ENCODE measurements around the gene GSAP. TPM values are rescaled to one million over a fixed set of nuclear protein-coding genes. Genes with fewer than 3 reads are reported as not detected.

The GSAP gene
- total RNA-seq, 1 donor from 2014 or later: 19.6 TPM

- no peaks in the 10 kb centered on the region for H3K9me3 Mint-ChIP-seq
- no peaks in the 10 kb centered on the region for H3K27me3 Mint-ChIP-seq (ENCODE audit: low read depth)
- DNase-seq (ENCODE audit: low spot score in 2 of 2, unreplicated experiment in 2 of 2): no peak
Measured at GRCh38 chr7:77359599-77359998, 56.5 kb downstream of the GSAP start.

GRCh38 chr7:77354914-77355313, 61.2 kb downstream of the GSAP start:
- Mint-ChIP-seq H3K4me1 (peaks cover 50% of the 10 kb centered on the region), H3K9me3 (no peaks in the 10 kb centered on the region), H3K27ac (peak overlapping the region; percentile 82), H3K27me3 (ENCODE audit: low read depth) (no peaks in the 10 kb centered on the region), H3K4me3 (no peak overlapping the region), H3K36me3 (no peaks in the 10 kb centered on the region)
- no peak for DNase-seq (ENCODE audit: low spot score in 2 of 2, unreplicated experiment in 2 of 2)
- no peak for TF ChIP-seq CTCF (IDR thresholded peaks at IDR 0.05; ENCODE audit: unreplicated experiment)

More at GRCh38 chr7:77359599-77359998, 56.5 kb downstream of the GSAP start:
- no peak overlapping the region for H3K27ac Mint-ChIP-seq
- H3K4me3 Mint-ChIP-seq: no peak overlapping the region
- no peaks in the 10 kb centered on the region for H3K36me3 Mint-ChIP-seq
- peaks cover 31% of the 10 kb centered on the region for H3K4me1 Mint-ChIP-seq
- TF ChIP-seq CTCF (IDR thresholded peaks at IDR 0.05; ENCODE audit: unreplicated experiment): no peak

DNA sequence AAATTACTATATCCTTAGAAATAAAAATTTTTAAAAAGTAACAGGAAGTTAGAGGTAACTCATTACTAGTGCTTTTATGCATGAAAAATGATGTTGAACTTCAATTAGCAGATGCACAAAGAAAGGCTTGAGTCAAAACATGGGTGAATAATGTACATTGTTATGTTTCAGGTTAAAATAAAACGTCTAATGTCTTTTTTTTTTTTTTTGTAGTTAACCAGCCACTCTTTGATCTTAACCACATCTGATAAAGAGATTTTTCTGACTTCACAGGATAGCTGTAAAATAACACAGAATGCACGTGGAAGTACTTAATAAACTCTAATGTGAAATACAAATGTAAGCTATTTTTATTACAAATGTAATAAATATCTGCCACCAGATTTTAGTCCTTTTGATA, 61.7 kb downstream of the GSAP start:
- no peaks in the 10 kb centered on the region for H3K36me3 Mint-ChIP-seq

DNA sequence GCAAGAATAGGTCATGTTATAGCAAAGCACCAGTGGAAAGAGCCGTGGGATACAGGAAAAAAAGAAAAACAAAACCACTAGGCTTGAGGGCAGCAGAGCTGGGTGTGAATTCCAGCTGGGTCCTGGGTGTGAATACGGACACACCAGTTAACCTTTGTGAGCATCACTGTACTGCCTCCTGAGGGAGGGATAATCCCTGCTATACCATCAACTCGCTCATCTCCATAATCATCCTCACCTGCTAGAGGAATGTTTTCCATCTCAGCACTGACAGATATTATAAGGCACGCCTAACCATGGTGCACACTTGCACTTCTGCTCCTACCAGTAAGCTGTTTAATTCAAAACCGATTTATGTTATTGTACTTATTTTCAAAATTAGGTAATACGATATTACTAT, 62.2 kb downstream of the GSAP start:
- peak overlapping the region; percentile 82 for H3K27ac Mint-ChIP-seq
- no peak overlapping the region for H3K4me3 Mint-ChIP-seq
- no peaks in the 10 kb centered on the region for H3K36me3 Mint-ChIP-seq
- no peak for DNase-seq (ENCODE audit: low spot score in 2 of 2, unreplicated experiment in 2 of 2)
- H3K4me1 Mint-ChIP-seq: peaks cover 54% of the 10 kb centered on the region
- H3K27me3 Mint-ChIP-seq (ENCODE audit: low read depth): no peaks in the 10 kb centered on the region
- no peaks in the 10 kb centered on the region for H3K9me3 Mint-ChIP-seq
- no peak for TF ChIP-seq CTCF (IDR thresholded peaks at IDR 0.05; ENCODE audit: unreplicated experiment)

More for the DNA sequence above, 61.7 kb downstream of the GSAP start:
- no peak for DNase-seq (ENCODE audit: low spot score in 2 of 2, unreplicated experiment in 2 of 2)
- H3K27ac Mint-ChIP-seq: peak overlapping the region; percentile 82
- no peak overlapping the region for H3K4me3 Mint-ChIP-seq
- peaks cover 49% of the 10 kb centered on the region for H3K4me1 Mint-ChIP-seq
- H3K27me3 Mint-ChIP-seq (ENCODE audit: low read depth): no peaks in the 10 kb centered on the region
- no peaks in the 10 kb centered on the region for H3K9me3 Mint-ChIP-seq
- TF ChIP-seq CTCF (IDR thresholded peaks at IDR 0.05; ENCODE audit: unreplicated experiment): no peak

GRCh38 chr7:77353407-77353721, 62.8 kb downstream of the GSAP start:
- peak overlapping the region; percentile 3 for H3K4me3 Mint-ChIP-seq
- no peaks in the 10 kb centered on the region for H3K27me3 Mint-ChIP-seq (ENCODE audit: low read depth)
- H3K27ac Mint-ChIP-seq: peak overlapping the region; percentile 82
- peaks cover 59% of the 10 kb centered on the region for H3K4me1 Mint-ChIP-seq
- no peaks in the 10 kb centered on the region for H3K9me3 Mint-ChIP-seq
- no peaks in the 10 kb centered on the region for H3K36me3 Mint-ChIP-seq
- DNase-seq (ENCODE audit: low spot score in 2 of 2, unreplicated experiment in 2 of 2): no peak
- TF ChIP-seq CTCF (IDR thresholded peaks at IDR 0.05; ENCODE audit: unreplicated experiment): no peak

Measured in mesothelial cell of epicardium (in vitro differentiated cells).